A673 (cell line): ENCODE results near the gene DLX2.
"Not testable (repeated sequence)": the region's sequence is repeated elsewhere in the genome, so short reads cannot be mapped to it uniquely, and the experiment has no call there.

Experiments used
- CTCF ChIP-seq: fragments of 300-800, 200-600 bp; sonication (generic); conservative IDR thresholded peaks from 2 replicates; pipeline ENCODE4 v1.5.1; 2017; ENCODE audit warnings: low read depth, mild to moderate bottlenecking, antibody characterized with exemption, low read length, moderate library complexity, mixed read lengths
- EZH2 ChIP-seq: fragments of 200-600 bp; sonication (generic); IDR thresholded peaks from 2 replicates; pipeline ENCODE4 v1.6.1; 2017; ENCODE audit warnings: borderline replicate concordance, low read depth, mild to moderate bottlenecking, mixed read lengths, antibody characterized with exemption, low read length; ENCODE audit not compliant: poor library complexity, severe bottlenecking

GRCh38 chr2:172067905-172068304, 34.8 kb downstream of the DLX2 start:
- TF ChIP-seq CTCF, EZH2: not testable (repeated sequence)
